GM12878 (cell line): ENCODE measurements around the gene IFITM5. TPM values are rescaled to one million over a fixed set of nuclear protein-coding genes. Genes with fewer than 3 reads are reported as not detected.

Source experiments
- BACH1 ChIP-seq: fragments of 450-650 bp; IDR thresholded peaks from 2 replicates; pipeline ENCODE4 v1.6.1; 2017; ENCODE audit warnings: mild to moderate bottlenecking, borderline replicate concordance
- CTCF ChIP-seq, 3 experiments: IDR thresholded peaks in 2 of 3; conservative IDR thresholded peaks in 1 of 3; 2 replicates each; pipeline ENCODE4 v1.5.1; 2011; ENCODE audit warnings: low read depth in 3 of 3, low read length in 3 of 3, mild to moderate bottlenecking in 3 of 3, control low read depth in 2 of 3, moderate library complexity in 2 of 3, inconsistent platforms in 1 of 3, mixed read lengths in 1 of 3; ENCODE audit not compliant: control insufficient read depth in 2 of 3, insufficient read depth in 1 of 3; ENCODE audit errors: extremely low read depth in 1 of 3
- E2F4 ChIP-seq: IDR thresholded peaks from 2 replicates; pipeline ENCODE4 v1.6.1; 2012; ENCODE audit warnings: low read depth, low read length, improper control_type of control experiment
- ETV6 ChIP-seq, 2 experiments: fragments of 450-650 bp in 1 of 2; IDR thresholded peaks in 1 of 2; conservative IDR thresholded peaks in 1 of 2; 2 replicates each; pipeline ENCODE4 v1.6.1; 2014; ENCODE audit warnings: antibody characterized with exemption in 1 of 2, borderline replicate concordance in 1 of 2, low read depth in 1 of 2, mild to moderate bottlenecking in 1 of 2, moderate library complexity in 1 of 2
- FOXK2 ChIP-seq: fragments of 450-650 bp; IDR thresholded peaks from 2 replicates; pipeline ENCODE4 v1.6.1; 2017; ENCODE audit warnings: mild to moderate bottlenecking, moderate library complexity
- MYB ChIP-seq: fragments of 150-350 bp; IDR thresholded peaks from 2 replicates; pipeline ENCODE4 v1.6.1; 2014; ENCODE audit warnings: mild to moderate bottlenecking, low read depth, low read length, borderline replicate concordance
- NKRF ChIP-seq: fragments of 450-650 bp; conservative IDR thresholded peaks from 2 replicates; pipeline ENCODE4 v1.6.1; 2017; ENCODE audit warnings: mild to moderate bottlenecking, moderate library complexity
- POU2F2 ChIP-seq: IDR thresholded peaks from 3 replicates; pipeline ENCODE4 v1.6.1; 2011; ENCODE audit warnings: low read depth, mild to moderate bottlenecking, low read length, borderline replicate concordance
- RELB ChIP-seq: fragments of 450-650 bp; IDR thresholded peaks from 2 replicates; pipeline ENCODE4 v1.6.1; 2017; ENCODE audit warnings: low read depth, mild to moderate bottlenecking, moderate library complexity
- SUZ12 ChIP-seq: fragments of 200-600 bp; sonication (generic); IDR thresholded peaks from one replicate; pipeline ENCODE4 v1.6.1; 2018; ENCODE audit warnings: antibody characterized with exemption, mild to moderate bottlenecking; ENCODE audit not compliant: unreplicated experiment
- TCF3 ChIP-seq: IDR thresholded peaks from 2 replicates; pipeline ENCODE4 v1.6.1; 2012; ENCODE audit warnings: low read depth, mild to moderate bottlenecking, low read length, borderline replicate concordance; ENCODE audit not compliant: insufficient read depth
- polyA plus RNA-seq, 11 experiments: library from polyadenylated mRNA; depleted of rRNA in 4 of 11; unstranded in 6 of 11; stranded (reverse) in 5 of 11; fragments of >200 nt; fragmentation: Nextera tagmentation in 4 of 11; fragmentation: Illumina TruSeq in 1 of 11; extraction: Ambion mirVana in 4 of 11; extraction: Trizol in 1 of 11; gene quantifications; 1 replicate in 1 of 11; 2 replicates in 10 of 11; pipeline versions ENCODE4 v1.2.1 to v1.2.3, GENCODE V29; 2011 to 2016; ENCODE audit warnings: inconsistent platforms in 2 of 11, missing spikeins in 2 of 11, low read depth in 1 of 11
- total RNA-seq, 4 experiments: library from RNA; depleted of rRNA in 3 of 4; stranded (reverse); fragments of >200 nt in 3 of 4; fragmentation: Illumina TruSeq in 1 of 4; extraction: Trizol in 1 of 4; gene quantifications; 2 replicates each; pipeline versions ENCODE4 v1.2.1 to v1.2.3, GENCODE V29; 2013 to 2021
- TF ChIP-seq, protein P1 (sequence below): fragments of 450-650 bp; formaldehyde crosslinking; IDR thresholded peaks from 2 replicates; pipeline ENCODE4 v1.5.0; 2022; ENCODE audit warnings: mild to moderate bottlenecking, missing genetic modification characterization
- TF ChIP-seq, protein P2 (sequence below): fragments of 450-650 bp; IDR thresholded peaks from 2 replicates; pipeline ENCODE4 v1.6.1; 2017; ENCODE audit warnings: antibody characterized with exemption, mild to moderate bottlenecking, moderate library complexity

Gene IFITM5
- total and polyA plus RNA-seq, 10 of the 15 experiments (the other 5 are each of a cell fraction or from before 2014, with no cell fraction given) = not detected

- TF ChIP-seq, protein P1, sequence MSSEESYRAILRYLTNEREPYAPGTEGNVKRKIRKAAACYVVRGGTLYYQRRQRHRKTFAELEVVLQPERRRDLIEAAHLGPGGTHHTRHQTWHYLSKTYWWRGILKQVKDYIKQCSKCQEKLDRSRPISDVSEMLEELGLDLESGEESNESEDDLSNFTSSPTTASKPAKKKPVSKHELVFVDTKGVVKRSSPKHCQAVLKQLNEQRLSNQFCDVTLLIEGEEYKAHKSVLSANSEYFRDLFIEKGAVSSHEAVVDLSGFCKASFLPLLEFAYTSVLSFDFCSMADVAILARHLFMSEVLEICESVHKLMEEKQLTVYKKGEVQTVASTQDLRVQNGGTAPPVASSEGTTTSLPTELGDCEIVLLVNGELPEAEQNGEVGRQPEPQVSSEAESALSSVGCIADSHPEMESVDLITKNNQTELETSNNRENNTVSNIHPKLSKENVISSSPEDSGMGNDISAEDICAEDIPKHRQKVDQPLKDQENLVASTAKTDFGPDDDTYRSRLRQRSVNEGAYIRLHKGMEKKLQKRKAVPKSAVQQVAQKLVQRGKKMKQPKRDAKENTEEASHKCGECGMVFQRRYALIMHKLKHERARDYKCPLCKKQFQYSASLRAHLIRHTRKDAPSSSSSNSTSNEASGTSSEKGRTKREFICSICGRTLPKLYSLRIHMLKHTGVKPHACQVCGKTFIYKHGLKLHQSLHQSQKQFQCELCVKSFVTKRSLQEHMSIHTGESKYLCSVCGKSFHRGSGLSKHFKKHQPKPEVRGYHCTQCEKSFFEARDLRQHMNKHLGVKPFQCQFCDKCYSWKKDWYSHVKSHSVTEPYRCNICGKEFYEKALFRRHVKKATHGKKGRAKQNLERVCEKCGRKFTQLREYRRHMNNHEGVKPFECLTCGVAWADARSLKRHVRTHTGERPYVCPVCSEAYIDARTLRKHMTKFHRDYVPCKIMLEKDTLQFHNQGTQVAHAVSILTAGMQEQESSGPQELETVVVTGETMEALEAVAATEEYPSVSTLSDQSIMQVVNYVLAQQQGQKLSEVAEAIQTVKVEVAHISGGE (CRISPR knock-in tag) = no peak
- TF ChIP-seq MYB = peak; percentile 84
- TF ChIP-seq FOXK2 = peak; percentile 91
- peak; percentile 76; the same call in 2 of the 3 replicates for TF ChIP-seq POU2F2
- no peak for TF ChIP-seq E2F4
- TF ChIP-seq, protein P2, sequence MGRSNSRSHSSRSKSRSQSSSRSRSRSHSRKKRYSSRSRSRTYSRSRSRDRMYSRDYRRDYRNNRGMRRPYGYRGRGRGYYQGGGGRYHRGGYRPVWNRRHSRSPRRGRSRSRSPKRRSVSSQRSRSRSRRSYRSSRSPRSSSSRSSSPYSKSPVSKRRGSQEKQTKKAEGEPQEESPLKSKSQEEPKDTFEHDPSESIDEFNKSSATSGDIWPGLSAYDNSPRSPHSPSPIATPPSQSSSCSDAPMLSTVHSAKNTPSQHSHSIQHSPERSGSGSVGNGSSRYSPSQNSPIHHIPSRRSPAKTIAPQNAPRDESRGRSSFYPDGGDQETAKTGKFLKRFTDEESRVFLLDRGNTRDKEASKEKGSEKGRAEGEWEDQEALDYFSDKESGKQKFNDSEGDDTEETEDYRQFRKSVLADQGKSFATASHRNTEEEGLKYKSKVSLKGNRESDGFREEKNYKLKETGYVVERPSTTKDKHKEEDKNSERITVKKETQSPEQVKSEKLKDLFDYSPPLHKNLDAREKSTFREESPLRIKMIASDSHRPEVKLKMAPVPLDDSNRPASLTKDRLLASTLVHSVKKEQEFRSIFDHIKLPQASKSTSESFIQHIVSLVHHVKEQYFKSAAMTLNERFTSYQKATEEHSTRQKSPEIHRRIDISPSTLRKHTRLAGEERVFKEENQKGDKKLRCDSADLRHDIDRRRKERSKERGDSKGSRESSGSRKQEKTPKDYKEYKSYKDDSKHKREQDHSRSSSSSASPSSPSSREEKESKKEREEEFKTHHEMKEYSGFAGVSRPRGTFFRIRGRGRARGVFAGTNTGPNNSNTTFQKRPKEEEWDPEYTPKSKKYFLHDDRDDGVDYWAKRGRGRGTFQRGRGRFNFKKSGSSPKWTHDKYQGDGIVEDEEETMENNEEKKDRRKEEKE = peak; percentile 71; the same call in 1 of the 2 replicates
- TF ChIP-seq SUZ12 = no peak
- no peak for TF ChIP-seq CTCF (IDR thresholded peaks at IDR 0.05 in 2 of 3, conservative IDR thresholded peaks at IDR 0.05 in 1 of 3; ENCODE audit: control insufficient read depth in 2 of 3, extremely low read depth in 1 of 3, insufficient read depth in 1 of 3, low read depth in 3 of 3, low read length in 3 of 3)
- TF ChIP-seq TCF3 = peak; percentile 88; the same call in 1 of the 2 replicates
- peak; percentile 16; the same call in 1 of the 2 replicates for TF ChIP-seq NKRF
- TF ChIP-seq ETV6 (conservative IDR thresholded peaks at IDR 0.05 in 1 of 2, IDR thresholded peaks at IDR 0.05 in 1 of 2; ENCODE audit: borderline replicate concordance in 1 of 2, low read depth in 1 of 2) = peak in 1 of 2 experiments; percentile 86; a peak in 1 of 4 replicates
- peak; percentile 93 for TF ChIP-seq BACH1
- peak; percentile 91 for TF ChIP-seq RELB
Measured at GRCh38 chr11:269146-269890, 30.0 kb downstream of the IFITM5 start (continued).
